Astrocyte of the spinal cord (primary cell): ENCODE results near the gene TBL2.

Experiments used
- DNase-seq: peaks from one replicate; pipeline ENCODE4 v3.0.0; 2011; ENCODE audit warnings: low read depth, low spot score
- H3K4me3 ChIP-seq: 2 replicates; pipeline ENCODE4 v1.5.1; 2011; ENCODE audit warnings: low read depth, mild to moderate bottlenecking, low read length, moderate library complexity
- in situ Hi-C: cut with HindIII; loops from 2 replicates; pipeline ENCODE4 v1.10.0; 2017; ENCODE audit warnings: low sequenced_read_pairs
- TF ChIP-seq, protein P1 (sequence below): IDR thresholded peaks from 2 replicates; pipeline ENCODE4 v1.5.1; 2012; ENCODE audit warnings: low read depth, mild to moderate bottlenecking, low read length, inconsistent platforms

Gene TBL2

DNA sequence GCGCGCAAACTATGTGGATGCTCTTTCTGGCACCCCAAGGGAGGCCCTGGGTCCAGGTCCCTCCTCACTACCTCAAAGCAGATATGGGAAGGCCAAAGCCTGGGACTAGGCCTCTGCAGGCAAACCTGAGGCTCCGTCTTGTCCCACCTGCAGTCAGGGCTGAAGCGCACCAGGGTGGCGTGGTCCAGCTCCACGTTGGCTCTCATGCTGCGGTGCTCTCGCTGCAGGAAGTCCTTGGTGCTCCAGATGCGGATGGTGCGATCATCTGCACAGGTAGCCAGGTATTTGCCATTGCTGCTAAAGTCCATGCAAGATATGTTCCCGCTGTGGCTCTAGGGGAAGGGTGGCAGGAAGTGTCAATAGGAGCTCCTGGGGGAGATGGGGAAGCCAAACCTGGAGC, 4.6 kb downstream of the TBL2 start:
- no peak for DNase-seq
- no peak overlapping the region for H3K4me3 ChIP-seq
- TF ChIP-seq, protein P1, sequence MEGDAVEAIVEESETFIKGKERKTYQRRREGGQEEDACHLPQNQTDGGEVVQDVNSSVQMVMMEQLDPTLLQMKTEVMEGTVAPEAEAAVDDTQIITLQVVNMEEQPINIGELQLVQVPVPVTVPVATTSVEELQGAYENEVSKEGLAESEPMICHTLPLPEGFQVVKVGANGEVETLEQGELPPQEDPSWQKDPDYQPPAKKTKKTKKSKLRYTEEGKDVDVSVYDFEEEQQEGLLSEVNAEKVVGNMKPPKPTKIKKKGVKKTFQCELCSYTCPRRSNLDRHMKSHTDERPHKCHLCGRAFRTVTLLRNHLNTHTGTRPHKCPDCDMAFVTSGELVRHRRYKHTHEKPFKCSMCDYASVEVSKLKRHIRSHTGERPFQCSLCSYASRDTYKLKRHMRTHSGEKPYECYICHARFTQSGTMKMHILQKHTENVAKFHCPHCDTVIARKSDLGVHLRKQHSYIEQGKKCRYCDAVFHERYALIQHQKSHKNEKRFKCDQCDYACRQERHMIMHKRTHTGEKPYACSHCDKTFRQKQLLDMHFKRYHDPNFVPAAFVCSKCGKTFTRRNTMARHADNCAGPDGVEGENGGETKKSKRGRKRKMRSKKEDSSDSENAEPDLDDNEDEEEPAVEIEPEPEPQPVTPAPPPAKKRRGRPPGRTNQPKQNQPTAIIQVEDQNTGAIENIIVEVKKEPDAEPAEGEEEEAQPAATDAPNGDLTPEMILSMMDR = no peak
- in situ Hi-C loops = no loop called here

DNA sequence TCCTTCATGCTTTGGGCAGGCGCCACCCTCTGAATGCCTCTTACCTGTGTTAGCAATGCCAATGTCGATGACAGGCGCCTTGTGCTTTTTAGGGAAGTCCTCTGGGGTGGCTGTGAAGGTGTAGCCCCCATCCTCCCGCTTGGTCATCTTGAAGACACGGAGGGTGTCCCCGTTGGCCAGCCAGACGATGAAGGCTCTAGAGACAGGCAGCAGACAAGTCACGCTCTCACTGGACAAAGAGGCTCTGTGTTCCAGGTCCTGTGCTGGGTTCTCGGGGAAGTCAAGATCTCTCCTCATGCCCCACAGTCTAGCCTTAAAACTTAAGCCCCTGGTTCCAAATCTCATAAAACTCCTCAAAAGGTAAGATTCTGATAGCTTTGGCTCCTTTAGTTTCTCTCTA, 5.1 kb downstream of the TBL2 start:
- in situ Hi-C loops = no loop called here
- no peak overlapping the region for H3K4me3 ChIP-seq
- DNase-seq = no peak
- TF ChIP-seq, protein P1 = no peak

DNA sequence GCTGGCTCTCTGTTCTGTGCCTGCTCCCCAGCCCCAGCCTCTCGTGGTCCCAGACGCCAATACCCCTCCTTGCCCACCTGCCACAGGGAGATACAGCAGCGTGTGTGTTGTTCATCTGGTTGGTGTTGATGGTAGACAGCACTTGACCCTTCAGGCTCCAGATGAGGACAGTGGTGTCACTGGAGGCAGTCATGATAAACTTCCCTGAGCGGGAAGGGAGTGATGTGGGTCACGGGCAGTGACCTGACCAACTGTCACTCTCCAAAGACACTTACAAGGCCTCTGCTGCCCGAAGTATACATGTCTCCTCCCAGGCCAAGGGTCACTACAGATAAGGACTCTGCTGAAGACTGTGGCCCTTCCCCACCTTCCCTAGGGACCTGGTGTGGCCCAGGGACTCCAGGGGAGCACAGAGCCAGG, 5.6 kb downstream of the TBL2 start:
- no peak overlapping the region for H3K4me3 ChIP-seq
- in situ Hi-C loops = no loop called here
- DNase-seq = no peak
- TF ChIP-seq, protein P1 = no peak

DNA sequence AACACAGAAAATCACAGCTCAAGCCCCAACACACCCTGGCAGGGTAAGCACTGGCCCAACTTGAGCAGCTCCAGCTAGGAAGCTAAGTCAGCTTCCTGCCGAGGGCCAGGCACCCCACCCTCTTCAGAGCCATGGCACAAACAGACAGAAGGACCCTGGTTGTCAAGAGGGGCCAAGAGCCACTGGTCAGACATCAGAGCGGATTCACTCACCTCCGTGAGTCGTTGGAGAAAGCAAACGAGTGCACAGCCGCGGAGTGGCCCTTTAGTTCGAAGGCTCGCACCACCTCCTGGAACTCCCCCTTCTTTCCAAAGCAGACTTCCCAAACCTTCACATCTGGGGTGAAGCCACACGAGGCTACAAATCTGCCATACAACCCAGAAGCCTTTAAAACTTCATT, 7.4 kb downstream of the TBL2 start:
- in situ Hi-C loops = no loop called here
- no peak for DNase-seq
- TF ChIP-seq, protein P1 = no peak
- no peak overlapping the region for H3K4me3 ChIP-seq

DNA sequence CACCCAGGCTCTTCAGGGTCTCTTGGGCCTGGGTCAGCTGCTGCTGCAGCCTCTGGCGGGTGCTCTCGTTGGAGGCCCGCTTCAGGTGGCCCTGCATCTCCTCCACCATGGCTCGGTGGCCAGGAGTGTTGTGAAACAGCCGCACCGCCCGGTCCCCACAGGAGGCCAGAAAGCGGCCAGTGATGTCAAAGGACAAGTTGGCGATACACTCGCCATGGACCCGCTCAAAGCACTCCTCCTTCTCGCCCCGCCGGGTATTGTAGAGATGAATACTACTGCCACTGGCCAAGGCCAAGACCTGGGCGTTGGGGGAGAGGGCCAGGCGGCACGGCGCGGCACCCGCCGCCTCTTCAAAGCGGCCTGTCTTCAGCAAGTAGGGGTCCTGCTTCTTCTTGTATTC, 7.9 kb downstream of the TBL2 start:
- in situ Hi-C loops = no loop called here
- H3K4me3 ChIP-seq = no peak overlapping the region
- DNase-seq = no peak
- TF ChIP-seq, protein P1 = no peak

DNA sequence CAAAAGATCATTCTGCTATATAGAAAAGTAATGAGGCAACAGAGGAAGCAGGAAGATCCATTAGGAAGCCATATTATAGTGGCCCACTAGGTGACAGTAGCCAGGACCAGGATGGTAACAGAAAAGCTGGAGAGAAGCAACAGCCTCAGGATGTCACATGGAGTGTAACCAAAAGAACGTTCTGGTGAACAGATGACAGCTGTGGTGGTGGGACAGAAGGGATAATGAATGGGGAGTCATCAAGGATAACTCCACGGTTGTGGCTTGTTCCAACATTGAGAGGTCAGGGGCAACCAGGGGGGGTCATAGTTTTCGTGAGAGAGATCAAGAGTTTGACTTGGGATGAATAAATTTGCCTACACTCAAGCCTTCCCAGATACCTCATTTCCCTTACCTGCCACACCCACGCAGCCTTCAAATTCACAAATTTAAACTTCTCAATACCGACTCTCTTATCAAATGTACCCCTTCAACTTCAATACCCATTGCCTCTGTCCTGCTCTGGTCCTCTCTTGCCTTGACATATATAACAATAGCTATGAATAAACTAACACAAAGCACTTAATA, 9.3 kb downstream of the TBL2 start:
- in situ Hi-C loops = no loop called here
- H3K4me3 ChIP-seq = no peak overlapping the region
- no peak for DNase-seq
- TF ChIP-seq, protein P1 = no peak
